Measurements from ENCODE around the gene CDC42EP5. TPM values are rescaled to one million over a fixed set of nuclear protein-coding genes. Genes with fewer than 3 reads are reported as not detected.

Gene CDC42EP5
- not detected for total RNA-seq

GRCh38 chr19:54473071-54473891, at the start of gene CDC42EP5:
TSS of gene CDC42EP5 (minus strand) at chr19:54473296. CDS start at chr19:54465547, 7,749 bp downstream.

DNA sequence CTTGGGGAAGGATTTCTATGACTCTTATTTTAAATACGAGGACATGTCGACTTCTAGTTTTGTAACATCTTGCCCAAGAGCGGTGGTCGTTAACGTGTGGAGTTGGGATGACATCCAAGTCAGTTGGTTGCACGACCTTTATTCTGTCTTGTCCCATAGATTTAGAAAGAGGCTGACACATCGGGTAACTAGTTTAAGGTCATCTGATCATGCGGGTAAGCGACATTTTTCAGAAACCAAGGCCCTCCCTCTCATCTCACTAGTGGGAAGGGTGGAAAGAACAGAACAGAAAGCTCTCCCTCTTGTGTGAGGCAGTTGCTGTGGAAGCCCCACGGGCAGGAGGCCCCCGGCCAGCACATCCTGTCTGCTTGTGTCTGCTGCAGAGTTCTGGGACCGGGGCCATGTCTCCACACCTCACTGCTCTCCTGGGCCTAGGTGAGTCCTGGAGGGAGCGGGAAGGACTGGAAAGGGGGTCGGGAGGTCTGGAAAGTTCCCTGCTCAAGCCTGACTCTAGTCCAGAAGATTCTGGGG, 29.5 kb upstream of the CDC42EP5 start, which contains the start of gene LAIR2:
TSS of gene LAIR2 (plus strand) at position 314 of the 531 bp plus-strand sequence. CDS start at position 402, 88 bp downstream.

DNA sequence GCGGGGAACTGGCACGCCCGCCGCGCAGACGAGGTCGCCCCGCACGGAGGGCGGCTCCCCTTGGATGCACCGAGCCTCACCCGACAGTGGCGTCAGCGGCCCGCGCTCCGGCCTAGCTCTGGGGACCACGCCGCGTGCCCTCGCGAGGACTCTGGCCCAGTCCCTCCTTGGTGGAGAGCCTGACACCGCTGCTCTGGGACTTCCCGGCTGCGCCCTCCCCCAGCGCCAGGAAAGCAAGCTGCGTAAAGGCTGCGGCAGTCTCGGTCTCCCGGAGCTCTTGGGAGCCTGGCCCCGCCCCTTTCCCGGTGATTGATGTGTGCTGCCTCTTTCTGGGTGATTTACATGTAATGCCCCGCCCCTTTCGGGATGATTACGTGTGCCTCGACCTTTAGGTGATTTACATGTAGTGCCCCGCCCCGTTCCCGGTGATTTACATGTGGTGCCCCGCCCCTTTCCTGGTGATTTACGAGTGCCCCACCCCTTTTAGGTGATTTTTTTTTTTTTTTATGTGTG, 9.5 kb downstream of the CDC42EP5 start, which contains the start of gene LENG9:
TSS of gene LENG9 (minus strand) at position 248 of the 513 bp plus-strand sequence. CDS start 252 bp downstream, outside the sequence.

DNA sequence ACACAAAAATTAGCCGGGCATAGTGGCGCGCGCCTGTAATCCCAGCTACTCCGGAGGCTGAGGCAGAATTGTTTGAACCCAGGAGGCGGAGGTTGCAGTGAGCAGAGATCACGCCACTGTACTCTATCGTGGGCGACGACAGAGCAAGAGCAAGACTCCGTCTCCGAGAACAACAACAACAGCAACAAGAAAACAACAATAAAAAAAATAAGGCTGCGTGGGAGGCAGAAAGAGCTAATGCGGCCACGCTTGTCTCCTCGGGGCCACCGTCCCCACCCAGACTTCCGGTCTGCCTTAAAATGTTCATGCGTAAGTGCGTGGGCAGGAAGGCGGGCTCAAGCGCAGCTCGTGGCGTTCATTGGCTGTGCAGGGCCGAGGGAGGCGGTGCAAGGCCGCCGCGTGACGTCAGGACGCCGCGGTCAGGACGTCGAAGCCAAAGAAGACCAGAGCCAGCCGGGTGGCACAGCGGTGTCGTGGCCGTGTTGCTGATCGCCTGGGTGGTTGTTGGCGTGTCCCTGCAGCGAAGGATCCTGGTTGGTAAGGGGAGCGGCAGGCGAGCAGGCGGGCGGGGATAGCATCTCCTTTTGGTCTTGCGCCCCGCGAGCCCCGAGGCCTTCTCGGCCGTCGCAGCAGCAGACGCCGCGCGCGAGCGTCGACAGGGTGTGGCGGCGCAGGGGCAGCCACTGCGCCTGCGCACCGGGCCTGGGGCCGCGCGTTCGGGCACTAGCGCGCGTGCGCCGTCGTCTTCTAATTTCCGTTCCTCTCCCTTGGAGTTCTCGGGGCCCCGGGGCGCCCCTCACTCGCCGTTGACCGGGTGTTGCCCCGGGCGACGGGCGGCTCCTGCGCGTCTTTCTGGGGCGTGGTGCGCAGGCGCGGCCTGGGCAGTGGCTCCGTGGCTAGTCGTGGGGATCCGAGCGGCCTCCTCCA, 24.1 kb downstream of the CDC42EP5 start, which contains the start of gene LENG8:
TSS of gene LENG8 (plus strand) at position 426 of the 927 bp plus-strand sequence. CDS start 2,146 bp downstream, outside the sequence.

DNA sequence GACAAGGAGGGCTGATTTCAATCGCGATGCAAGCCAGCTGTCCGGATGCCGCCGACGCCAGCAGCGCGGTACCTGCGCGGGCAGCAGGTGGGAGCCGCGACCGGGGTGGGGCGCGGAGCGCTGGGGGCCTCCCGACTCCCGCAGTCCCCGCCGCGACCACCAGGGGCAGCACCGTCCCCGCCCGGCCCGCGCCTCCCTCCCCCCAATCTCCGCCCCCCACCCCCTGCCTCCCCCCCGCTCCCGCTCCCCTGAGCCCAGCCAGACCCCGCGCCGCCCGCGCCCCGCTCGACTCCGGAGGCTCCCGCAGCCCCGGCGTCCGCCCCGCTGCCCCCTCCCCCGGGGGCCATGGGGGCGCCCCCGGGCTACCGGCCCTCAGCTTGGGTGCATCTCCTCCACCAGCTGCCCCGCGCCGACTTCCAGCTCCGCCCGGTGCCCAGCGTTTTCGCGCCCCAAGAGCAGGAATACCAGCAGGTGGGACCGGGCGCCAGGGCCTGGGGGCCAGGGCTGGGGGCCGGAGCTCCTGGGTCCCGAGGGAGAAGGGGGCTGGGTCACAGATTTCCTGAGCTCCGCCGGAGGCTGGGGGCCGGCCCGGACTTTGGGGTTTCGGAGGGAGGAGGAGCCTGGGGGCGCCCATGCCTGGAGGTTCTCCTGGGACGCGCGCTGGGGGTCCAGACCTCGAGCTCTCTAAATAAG, 57.7 kb downstream of the CDC42EP5 start, which contains the start of gene TTYH1:
TSS of gene TTYH1 (plus strand) at position 257 of the 693 bp plus-strand sequence. CDS start at position 346, 89 bp downstream.

Small RNA genes lying within 50 kb of the gene (small RNA-seq; reads per million reads assigned to genes)
- gene AC245884.3 (ENCODE audit: low replicate concordance) = not detected

Other genes starting within 250 kb of the CDC42EP5 start
- not detected for gene LILRA6, start 230.5 kb downstream of the CDC42EP5 start, total RNA-seq
- not detected for gene LILRB5, start 216.0 kb downstream of the CDC42EP5 start, total RNA-seq
- gene LILRB2, start 192.2 kb downstream of the CDC42EP5 start, total RNA-seq = not detected
- 0.63 TPM for gene LILRA5, start 160.1 kb downstream of the CDC42EP5 start, total RNA-seq
- not detected for gene LILRA4, start 134.1 kb downstream of the CDC42EP5 start, total RNA-seq
- 1.3 TPM for gene LAIR1, start 108.4 kb downstream of the CDC42EP5 start, total RNA-seq
- 64.5 TPM for gene TTYH1, start 57.8 kb downstream of the CDC42EP5 start, total RNA-seq
- gene LENG8, start 24.1 kb downstream of the CDC42EP5 start, total RNA-seq = 89.5 TPM
- gene LENG9, start 9.5 kb downstream of the CDC42EP5 start, total RNA-seq = 3.4 TPM
- gene LAIR2, start 29.5 kb upstream of the CDC42EP5 start, total RNA-seq = not detected
- gene LILRA2, start 100.5 kb upstream of the CDC42EP5 start, total RNA-seq = 0.31 TPM
- gene LILRA1, start 120.3 kb upstream of the CDC42EP5 start, total RNA-seq = not detected
- gene LILRB1, start 157.2 kb upstream of the CDC42EP5 start, total RNA-seq = not detected
- 0.94 TPM for gene LILRB4, start 189.7 kb upstream of the CDC42EP5 start, total RNA-seq

Data from parietal lobe (tissue), 2 donors.